Heart left ventricle (tissue), 16 donors: ENCODE measurements around the gene PIR. TPM values are rescaled to one million over a fixed set of nuclear protein-coding genes. Genes with fewer than 3 reads are reported as not detected.

Source experiments
- ATAC-seq, 4 donors: fragments of 200-7000 bp; cut with Tn5 transposase; one replicate each; pipeline ENCODE4 v1.9.1; 2020 to 2022; ENCODE audit warnings: moderate library complexity in 4 of 4, mild to moderate bottlenecking in 3 of 4, moderate number of reproducible peaks in 1 of 4
- DNase-seq, 5 donors: peaks; one replicate each; pipeline ENCODE4 v3.0.0-alpha.2; 2020
- H3K27ac ChIP-seq, 12 donors: fragments of 200-600 bp; sonication (generic) in 4 of 12; one replicate each; pipeline versions ENCODE4 v1.5.0 to v1.8.0; 2016 to 2022; ENCODE audit warnings: mild to moderate bottlenecking in 2 of 12
- H3K27me3 ChIP-seq, 9 donors: fragments of 200-600 bp; sonication (generic) in 2 of 9; one replicate each; pipeline versions ENCODE4 v1.5.1 to v1.8.0; 2016 to 2022; ENCODE audit warnings: mild to moderate bottlenecking in 3 of 9
- H3K36me3 ChIP-seq, 9 donors: fragments of 200-600 bp; sonication (generic) in 2 of 9; one replicate each; pipeline versions ENCODE4 v1.5.0 to v1.8.0; 2018 to 2022; ENCODE audit warnings: mild to moderate bottlenecking in 2 of 9
- H3K4me1 ChIP-seq, 12 donors: fragments of 200-600 bp; sonication (generic) in 4 of 12; one replicate each; pipeline versions ENCODE4 v1.5.0 to v1.8.0; 2016 to 2022; ENCODE audit warnings: mild to moderate bottlenecking in 3 of 12
- H3K4me3 ChIP-seq, 12 donors: fragments of 200-600 bp; sonication (generic) in 4 of 12; one replicate each; pipeline versions ENCODE4 v1.5.0 to v1.8.0; 2017 to 2022; ENCODE audit warnings: mild to moderate bottlenecking in 9 of 12, moderate library complexity in 4 of 12
- H3K9me3 ChIP-seq, 12 donors: fragments of 200-600 bp; sonication (generic) in 4 of 12; one replicate each; pipeline versions ENCODE4 v1.5.0 to v1.8.0; 2016 to 2022; ENCODE audit warnings: mild to moderate bottlenecking in 1 of 12
- CTCF ChIP-seq, 12 donors: fragments of 200-600 bp; sonication (generic) in 4 of 12; IDR thresholded peaks; one replicate each; pipeline versions ENCODE4 v1.5.0 to v1.8.0; 2018 to 2022; ENCODE audit warnings: antibody characterized with exemption in 12 of 12, mild to moderate bottlenecking in 5 of 12
- POLR2A ChIP-seq, 2 donors: fragments of 450-650 bp; IDR thresholded peaks; one replicate each; pipeline ENCODE4 v1.6.1; 2017; ENCODE audit warnings: antibody characterized with exemption in 2 of 2, mild to moderate bottlenecking in 2 of 2, moderate library complexity in 2 of 2
- WGBS, 4 donors: extraction: QIAGEN DNeasy Blood & Tissue Kit in 2 of 4; methylation state at CpG; one replicate each; pipeline versions ENCODE4 v1.1.5 to v1.1.7; 2013 to 2018; 5-methylcytosine and 5-hydroxymethylcytosine counted together
- intact Hi-C, 10 donors: fragments of 100-400 bp; cut with DNase I; formaldehyde crosslinking; loops; one replicate each; pipeline versions ENCODE4 v1.11.1 to v1.14.2; 2022
- polyA plus RNA-seq, 2 donors: library from polyadenylated mRNA; stranded (reverse); fragments of 200-250 nt; gene quantifications; one replicate each; pipeline ENCODE4 v1.2.3, GENCODE V29; 2013
- total RNA-seq, 9 donors: library from RNA; depleted of rRNA in 2 of 9; stranded (reverse); fragments of >200 nt in 2 of 9; fragmentation: NEBNext Ultra II Directional in 3 of 9; extraction: Animal tissue kit (Norgen Biotek cat#: 25700) in 3 of 9; gene quantifications; one replicate each; pipeline versions ENCODE4 v1.1.0 to v1.2.4, GENCODE V29; 2016 to 2023
- donor health status: ischemic (EF 13 %, LVEDD 7.1; RV severe dilation, severe dysfunction).
- donor health status: healthy with polysubstance abuse.
- donor health status: DM: no; HTN: yes; CAD: no.
- donor health status: DM: no; HTN: no; CAD: no.
- donor health status: ischemic (EF 25% LVEDD 6.9; RV normal size, moderate dysfunction).
- donor health status: ischemic (EF 25% LVEDD 5.7; RV mildly dilated, moderate dysfunction).
- donor health status: healthy.
- donor health status: DM: yes; HTN: yes; CAD: no.
- donor health status: ischemic (EF 35%, LVEDD 5.7; RV mildly dilated, moderate dysfunction).
- donor health status: nonischemic (EF 11% LVEDD 7.7; RV severe dilation, severe dysfunction).
- donor health status: DM: yes; HTN: yes; CAD: no.
- donor health status: PGD.
- donor health status: ischemic (EF 29% LVEDD 5.4; RV normal size, mild dysfunction).
- donor health status: nonischemic (EF 23%, LVEDD 6.1; RV moderate dilation, normal function).

The PIR gene
- total and polyA plus RNA-seq, 11 donors: 6.9 to 19.9 (median 11.3) TPM

GRCh38 chrX:15418707-15419181 is 74.4 kb downstream of the PIR start:
- Histone ChIP-seq H3K27me3 (peaks cover 0 to 19% (median 0%) of the 10 kb centered on the region in 9 donors), H3K36me3 (peaks cover 0 to 6% (median 0%) of the 10 kb centered on the region in 9 donors), H3K9me3 (peaks cover 0 to 21% (median 2%) of the 10 kb centered on the region in 12 donors), H3K4me1 (no peaks in the 10 kb centered on the region), H3K4me3 (no peak overlapping the region), H3K27ac (no peak overlapping the region)
- intact Hi-C loops: no loop called here
- ATAC-seq: peak in 1 of 4 donors; percentile 12
- WGBS, 4 donors: 48 to 86% (median 66%) methylated on average over 3 of the region's 3 CpGs
- no peak for DNase-seq
- TF ChIP-seq CTCF (IDR thresholded peaks at IDR 0.05): no peak
- no peak for TF ChIP-seq POLR2A (IDR thresholded peaks at IDR 0.05)

GRCh38 chrX:15418041-15418706 is 75.0 kb downstream of the PIR start:
- peak overlapping the region in 1 of 12 donors; percentile 26 for H3K27ac ChIP-seq
- intact Hi-C loops: no loop called here

GRCh38 chrX:15416133-15416993 is 76.8 kb downstream of the PIR start:
- no peaks in the 10 kb centered on the region for H3K4me1 ChIP-seq
- TF ChIP-seq POLR2A (IDR thresholded peaks at IDR 0.05) (no peak), CTCF (IDR thresholded peaks at IDR 0.05) (no peak)
- WGBS, 4 donors: 74 to 86% (median 81%) methylated on average over 10 of the region's 10 CpGs
- ATAC-seq (no peak), DNase-seq (no peak)
- no peak overlapping the region for H3K4me3 ChIP-seq
- intact Hi-C loops: no loop called here
- peaks cover 0 to 13% (median 2%) of the 10 kb centered on the region in 12 donors for H3K9me3 ChIP-seq
- H3K27me3 ChIP-seq: peaks cover 0 to 23% (median 0%) of the 10 kb centered on the region in 9 donors
- peaks cover 0 to 6% (median 0%) of the 10 kb centered on the region in 9 donors for H3K36me3 ChIP-seq
- H3K27ac ChIP-seq: no peak overlapping the region

More at GRCh38 chrX:15418041-15418706, 75.0 kb downstream of the PIR start:
- Histone ChIP-seq H3K36me3 (peaks cover 0 to 6% (median 0%) of the 10 kb centered on the region in 9 donors), H3K9me3 (peaks cover 0 to 18% (median 2%) of the 10 kb centered on the region in 12 donors), H3K27me3 (peaks cover 0 to 23% (median 0%) of the 10 kb centered on the region in 9 donors), H3K4me3 (no peak overlapping the region), H3K4me1 (no peaks in the 10 kb centered on the region)
- no peak for DNase-seq
- ATAC-seq: peak in 1 of 4 donors; percentile 69
- TF ChIP-seq CTCF (IDR thresholded peaks at IDR 0.05): no peak
- TF ChIP-seq POLR2A (IDR thresholded peaks at IDR 0.05): no peak
- WGBS, 4 donors: 51 to 81% (median 64%) methylated on average over 6 of the region's 6 CpGs

- Histone ChIP-seq H3K9me3 (peaks cover 0 to 13% (median 2%) of the 10 kb centered on the region in 12 donors), H3K4me1 (no peaks in the 10 kb centered on the region), H3K27me3 (peaks cover 0 to 32% (median 0%) of the 10 kb centered on the region in 9 donors), H3K27ac (no peak overlapping the region), H3K4me3 (no peak overlapping the region), H3K36me3 (peaks cover 0 to 4% (median 0%) of the 10 kb centered on the region in 9 donors)
- no peak for TF ChIP-seq POLR2A (IDR thresholded peaks at IDR 0.05)
- TF ChIP-seq CTCF (IDR thresholded peaks at IDR 0.05): no peak
- intact Hi-C loops: no loop called here
- DNase-seq: peak in 1 of 5 donors; percentile 18
- WGBS, 4 donors: 64 to 85% (median 78%) methylated on average over 6 of the region's 6 CpGs
- ATAC-seq: no peak
Measured at GRCh38 chrX:15413101-15413500, 80.0 kb downstream of the PIR start.
